Midbrain (tissue), 1 donor: ENCODE results near the gene HSPB1.
"Not testable (repeated sequence)": the region's sequence is repeated elsewhere in the genome, so short reads cannot be mapped to it uniquely, and the experiment has no call there.

ENCODE experiments used
- DNase-seq: peaks from one replicate; lab custom pipeline; 2025; lab: John Stamatoyannopoulos, UW

Gene HSPB1

GRCh38 chr7:76333511-76334101 lies 31.1 kb downstream of the HSPB1 start:
- DNase-seq = no peak

- DNase-seq = no peak
These were observed 32.0 kb downstream of the HSPB1 start for GRCh38 chr7:76334320-76334967.

- not testable (repeated sequence) for DNase-seq
These were observed 32.9 kb downstream of the HSPB1 start for GRCh38 chr7:76335417-76335816.

- no peak for DNase-seq
These were observed 33.6 kb downstream of the HSPB1 start for GRCh38 chr7:76336094-76336493.

- DNase-seq = no peak
These were observed 34.7 kb downstream of the HSPB1 start for GRCh38 chr7:76337147-76337546.

GRCh38 chr7:76338298-76339084 lies 36.0 kb downstream of the HSPB1 start:
- DNase-seq = no peak

GRCh38 chr7:76340617-76341131 lies 38.2 kb downstream of the HSPB1 start:
- no peak for DNase-seq

- DNase-seq = no peak
These were observed 39.7 kb downstream of the HSPB1 start for GRCh38 chr7:76342222-76342621.

- DNase-seq = no peak
These were observed 40.9 kb downstream of the HSPB1 start for GRCh38 chr7:76343294-76343930.

- DNase-seq = no peak
These were observed 41.5 kb downstream of the HSPB1 start for GRCh38 chr7:76343931-76344321.

- no peak for DNase-seq
These were observed 43.6 kb downstream of the HSPB1 start for GRCh38 chr7:76346097-76346496.

GRCh38 chr7:76346778-76347177 lies 44.3 kb downstream of the HSPB1 start:
- no peak for DNase-seq

GRCh38 chr7:76347710-76348109 lies 45.2 kb downstream of the HSPB1 start:
- no peak for DNase-seq

GRCh38 chr7:76349313-76349885 lies 46.9 kb downstream of the HSPB1 start:
- DNase-seq = no peak

GRCh38 chr7:76351372-76351771 lies 48.9 kb downstream of the HSPB1 start:
- DNase-seq = no peak

- DNase-seq = no peak
These were observed 49.7 kb downstream of the HSPB1 start for GRCh38 chr7:76352193-76352592.

- DNase-seq = no peak
These were observed 51.3 kb downstream of the HSPB1 start for GRCh38 chr7:76353744-76354143.
